Gastrocnemius medialis (tissue), 4 donors: Measurements from ENCODE around the gene OR10A5. TPM values are rescaled to one million over a fixed set of nuclear protein-coding genes. Genes with fewer than 3 reads are reported as not detected.

ENCODE experiments used
- ATAC-seq, 2 donors: fragments of 150-250 bp; one replicate each; pipeline ENCODE4 v1.9.1; 2016
- DNase-seq, 2 donors: peaks; one replicate each; pipeline ENCODE4 v3.0.0-alpha.2; 2019
- H3K27ac ChIP-seq, 4 donors: fragments of 200-600 bp; sonication (generic); 1 replicate in 1 of 4; 2 replicates in 3 of 4; pipeline ENCODE4 v1.5.1; 2016 to 2018; ENCODE audit warnings: mild to moderate bottlenecking in 2 of 4, moderate library complexity in 1 of 4
- H3K27me3 ChIP-seq, 3 donors: fragments of 200-600 bp; sonication (generic) in 2 of 3; 1 replicate in 1 of 3; 2 replicates in 2 of 3; pipeline versions ENCODE4 v1.5.1 to v1.6.0; 2016 to 2019; ENCODE audit warnings: mild to moderate bottlenecking in 1 of 3, moderate library complexity in 1 of 3
- H3K36me3 ChIP-seq, 2 donors: fragments of 200-600 bp; sonication (generic) in 1 of 2; one replicate each; pipeline ENCODE4 v1.5.1; 2017 to 2018
- H3K4me1 ChIP-seq, 2 donors: fragments of 200-600 bp; sonication (generic) in 1 of 2; one replicate each; pipeline ENCODE4 v1.5.1; 2016 to 2017; ENCODE audit warnings: mild to moderate bottlenecking in 2 of 2
- H3K4me3 ChIP-seq, 4 donors: fragments of 200-600 bp; sonication (generic) in 3 of 4; 1 replicate in 1 of 4; 2 replicates in 3 of 4; pipeline ENCODE4 v1.5.1; 2016 to 2019; ENCODE audit warnings: mild to moderate bottlenecking in 2 of 4
- H3K9me3 ChIP-seq, 3 donors: fragments of 200-600 bp; sonication (generic) in 2 of 3; 1 replicate in 1 of 3; 2 replicates in 2 of 3; pipeline ENCODE4 v1.5.1; 2016 to 2019
- POLR2A ChIP-seq, 2 donors: fragments of 450-650 bp; IDR thresholded peaks; one replicate each; pipeline ENCODE4 v1.6.1; 2017; ENCODE audit warnings: antibody characterized with exemption in 2 of 2, mild to moderate bottlenecking in 2 of 2, moderate library complexity in 2 of 2
- in situ Hi-C, 4 donors: fragments of 200-750 bp; cut with MboI; loops; one replicate each; pipeline versions ENCODE4 v1.15.0 to v1.8.0; 2017; ENCODE audit warnings: low sequenced_read_pairs in 4 of 4
- intact Hi-C: fragments of 100-400 bp; cut with DNase I; formaldehyde crosslinking; loops from one replicate; pipeline ENCODE4 v1.15.1; 2023; ENCODE audit warnings: low total_unique reads
- total RNA-seq, 4 donors: library from RNA; depleted of rRNA; stranded (reverse); fragments of >200 nt; gene quantifications; one replicate each; pipeline versions ENCODE4 v1.1.0 to v1.2.3, GENCODE V29; 2016
- TF ChIP-seq, protein P1 (sequence below), 5 experiments: fragments of 450-650 bp in 3 of 5; fragments of 200-600 bp in 2 of 5; sonication (generic) in 2 of 5; IDR thresholded peaks in 4 of 5; conservative IDR thresholded peaks in 1 of 5; 1 replicate in 4 of 5; 2 replicates in 1 of 5; pipeline ENCODE4 v1.5.1; 2016 to 2019; ENCODE audit warnings: antibody characterized with exemption in 5 of 5, mild to moderate bottlenecking in 3 of 5, moderate library complexity in 3 of 5

The OR10A5 gene
- total RNA-seq, 4 donors from 2014 or later = not detected

DNA sequence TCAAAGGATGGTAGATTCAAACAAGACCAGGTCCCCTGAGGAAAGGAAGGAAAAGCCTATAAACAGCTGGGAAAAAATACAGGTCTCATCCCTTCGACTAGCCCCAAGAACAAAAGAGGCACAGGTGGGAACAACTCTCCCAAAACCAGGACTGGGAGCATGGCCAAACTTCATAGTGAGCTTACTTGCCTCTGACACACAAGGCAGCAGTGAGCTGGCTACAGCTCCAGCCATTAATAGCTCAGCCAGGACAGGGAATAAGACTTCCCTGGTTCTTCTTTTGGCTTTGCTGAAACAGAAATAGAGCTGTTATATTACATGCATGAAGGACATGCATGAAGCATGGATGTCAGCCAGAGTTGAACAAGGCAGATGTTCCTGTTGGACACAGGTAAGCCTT lies 17.5 kb downstream of the OR10A5 start, which contains the start of gene OR10A2:
OR10A2 (plus strand) TSS at position 97 of the 400 bp plus-strand sequence. CDS start 6,698 bp downstream, outside the sequence.
- H3K4me1 ChIP-seq = no peaks in the 10 kb centered on the region
- DNase-seq (no peak), ATAC-seq (no peak)
- H3K9me3 ChIP-seq = no peaks in the 10 kb centered on the region
- TF ChIP-seq, protein P1, sequence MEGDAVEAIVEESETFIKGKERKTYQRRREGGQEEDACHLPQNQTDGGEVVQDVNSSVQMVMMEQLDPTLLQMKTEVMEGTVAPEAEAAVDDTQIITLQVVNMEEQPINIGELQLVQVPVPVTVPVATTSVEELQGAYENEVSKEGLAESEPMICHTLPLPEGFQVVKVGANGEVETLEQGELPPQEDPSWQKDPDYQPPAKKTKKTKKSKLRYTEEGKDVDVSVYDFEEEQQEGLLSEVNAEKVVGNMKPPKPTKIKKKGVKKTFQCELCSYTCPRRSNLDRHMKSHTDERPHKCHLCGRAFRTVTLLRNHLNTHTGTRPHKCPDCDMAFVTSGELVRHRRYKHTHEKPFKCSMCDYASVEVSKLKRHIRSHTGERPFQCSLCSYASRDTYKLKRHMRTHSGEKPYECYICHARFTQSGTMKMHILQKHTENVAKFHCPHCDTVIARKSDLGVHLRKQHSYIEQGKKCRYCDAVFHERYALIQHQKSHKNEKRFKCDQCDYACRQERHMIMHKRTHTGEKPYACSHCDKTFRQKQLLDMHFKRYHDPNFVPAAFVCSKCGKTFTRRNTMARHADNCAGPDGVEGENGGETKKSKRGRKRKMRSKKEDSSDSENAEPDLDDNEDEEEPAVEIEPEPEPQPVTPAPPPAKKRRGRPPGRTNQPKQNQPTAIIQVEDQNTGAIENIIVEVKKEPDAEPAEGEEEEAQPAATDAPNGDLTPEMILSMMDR (IDR thresholded peaks at IDR 0.05 in 4 of 5, conservative IDR thresholded peaks at IDR 0.05 in 1 of 5) = no peak
- no peak for TF ChIP-seq POLR2A (IDR thresholded peaks at IDR 0.05)
- no peak within 1 kb of the TSS for H3K4me3 ChIP-seq
- H3K27ac ChIP-seq = no peak within 1 kb of the TSS
- intact Hi-C loops = no loop called here
- in situ Hi-C loops = no loop called here
- no peaks in the 10 kb centered on the region for H3K36me3 ChIP-seq
- no peaks in the 10 kb centered on the region for H3K27me3 ChIP-seq

DNA sequence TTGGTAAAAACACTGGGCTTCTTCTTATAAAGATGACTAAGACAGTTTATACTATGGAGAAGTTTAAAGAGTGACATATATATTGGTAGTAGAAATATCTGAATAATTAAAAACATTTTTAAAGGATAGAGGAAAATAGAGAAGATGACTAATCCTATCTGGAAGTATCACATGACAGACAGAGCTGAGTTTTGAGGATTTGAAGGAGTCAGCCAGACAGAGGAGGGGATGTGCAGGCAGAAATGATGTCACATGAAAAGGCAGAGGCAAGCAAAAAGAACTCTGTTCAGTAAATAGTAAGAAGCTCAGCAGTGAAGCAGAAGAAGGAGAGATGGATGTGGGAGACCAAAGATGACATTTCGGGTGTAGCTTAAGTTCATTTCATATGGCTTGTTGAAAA lies 19.0 kb downstream of the OR10A5 start:
- H3K9me3 ChIP-seq = no peaks in the 10 kb centered on the region
- H3K36me3 ChIP-seq = no peaks in the 10 kb centered on the region
- H3K4me3 ChIP-seq = no peak overlapping the region
- in situ Hi-C loops = no loop called here
- ATAC-seq (no peak), DNase-seq (no peak)
- TF ChIP-seq POLR2A (IDR thresholded peaks at IDR 0.05) = no peak
- TF ChIP-seq, protein P1 (IDR thresholded peaks at IDR 0.05 in 4 of 5, conservative IDR thresholded peaks at IDR 0.05 in 1 of 5) = no peak
- no peak overlapping the region for H3K27ac ChIP-seq
- H3K27me3 ChIP-seq = no peaks in the 10 kb centered on the region
- intact Hi-C loops = no loop called here
- H3K4me1 ChIP-seq = no peaks in the 10 kb centered on the region

DNA sequence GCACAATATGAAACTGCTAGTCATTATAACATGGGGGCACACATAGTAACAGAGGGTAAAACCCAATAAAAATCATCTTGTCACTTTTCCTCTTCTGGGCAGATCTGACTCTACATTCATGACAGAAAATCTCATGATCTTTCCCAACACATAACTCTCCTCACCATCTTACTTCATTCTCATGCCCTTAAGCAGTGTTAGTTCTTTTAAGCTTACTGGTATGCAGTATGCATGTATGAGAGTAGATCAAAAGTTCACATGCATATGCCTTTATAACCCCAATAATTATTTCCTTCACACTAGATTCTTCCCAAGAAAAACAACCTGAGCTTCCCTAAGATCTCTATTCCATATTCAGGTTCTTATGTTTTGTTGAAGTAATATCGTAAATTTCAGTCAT lies 25.8 kb downstream of the OR10A5 start:
- Histone ChIP-seq H3K9me3 (no peaks in the 10 kb centered on the region), H3K27me3 (no peaks in the 10 kb centered on the region), H3K27ac (no peak overlapping the region), H3K4me1 (no peaks in the 10 kb centered on the region), H3K4me3 (no peak overlapping the region), H3K36me3 (no peaks in the 10 kb centered on the region)
- in situ Hi-C loops = no loop called here
- TF ChIP-seq POLR2A (IDR thresholded peaks at IDR 0.05) = no peak
- TF ChIP-seq, protein P1 (IDR thresholded peaks at IDR 0.05 in 4 of 5, conservative IDR thresholded peaks at IDR 0.05 in 1 of 5) = no peak
- ATAC-seq (no peak), DNase-seq (no peak)
- intact Hi-C loops = no loop called here

DNA sequence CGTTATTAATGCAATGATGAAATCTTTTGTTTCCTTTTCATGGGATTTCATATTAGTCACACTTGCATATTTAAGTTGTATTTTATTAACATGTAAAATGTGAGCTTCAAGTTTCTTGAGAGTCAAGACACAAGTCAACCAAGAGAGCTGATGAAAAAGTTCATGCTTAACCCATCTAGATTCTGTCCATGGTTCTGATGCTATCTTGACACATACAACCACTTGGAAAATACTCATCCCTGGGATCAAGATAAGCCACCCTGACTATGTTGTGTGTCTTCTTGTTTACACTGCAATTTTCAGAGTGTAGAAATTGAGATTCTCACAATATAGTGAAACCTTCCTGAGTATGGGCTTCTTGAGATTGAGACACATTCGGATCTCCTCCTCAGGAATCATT lies 30.3 kb downstream of the OR10A5 start:
- no peaks in the 10 kb centered on the region for H3K36me3 ChIP-seq
- intact Hi-C loops = no loop called here

More for the DNA sequence above, 30.3 kb downstream of the OR10A5 start:
- no peak for DNase-seq
- H3K9me3 ChIP-seq = no peaks in the 10 kb centered on the region
- H3K4me3 ChIP-seq = no peak overlapping the region
- ATAC-seq = no peak
- no peak for TF ChIP-seq POLR2A (IDR thresholded peaks at IDR 0.05)
- TF ChIP-seq, protein P1 (IDR thresholded peaks at IDR 0.05 in 4 of 5, conservative IDR thresholded peaks at IDR 0.05 in 1 of 5) = no peak
- no peaks in the 10 kb centered on the region for H3K4me1 ChIP-seq
- H3K27me3 ChIP-seq = no peaks in the 10 kb centered on the region
- in situ Hi-C loops = no loop called here
- H3K27ac ChIP-seq = no peak overlapping the region
